Neural cell (in vitro differentiated cells): Measurements from ENCODE around the gene PLXDC1. TPM values are rescaled to one million over a fixed set of nuclear protein-coding genes. Genes with fewer than 3 reads are reported as not detected.
"Not testable (repeated sequence)": the region's sequence is repeated elsewhere in the genome, so short reads cannot be mapped to it uniquely, and the experiment has no call there.

ENCODE experiments used
- H2AFZ ChIP-seq: fragments of 200-600, 300-800 bp; sonication (generic), shearing (Covaris generic); 2 replicates; pipeline ENCODE4 v1.6.0; 2014; ENCODE audit warnings: low read depth, mild to moderate bottlenecking, antibody characterized with exemption, low read length, moderate library complexity
- H3F3A ChIP-seq: fragments of 200-600 bp; shearing (Covaris generic); 2 replicates; pipeline ENCODE4 v1.6.1; 2016; ENCODE audit warnings: mild to moderate bottlenecking, moderate library complexity, mixed read lengths, antibody characterized with exemption, low read length; ENCODE audit not compliant: insufficient read depth, poor library complexity, severe bottlenecking
- H3K27ac ChIP-seq: fragments of 200-600, 300-800 bp; sonication (generic), shearing (Covaris generic); 2 replicates; pipeline ENCODE4 v1.5.1; 2014; ENCODE audit warnings: mild to moderate bottlenecking, low read length, moderate library complexity
- H3K27me3 ChIP-seq: fragments of 300-800, 200-600 bp; sonication (generic), shearing (Covaris generic); 2 replicates; pipeline ENCODE4 v1.6.0; 2014; ENCODE audit warnings: mild to moderate bottlenecking, low read depth, low read length, moderate library complexity; ENCODE audit not compliant: insufficient read depth
- H3K36me3 ChIP-seq: fragments of 300-800, 200-600 bp; sonication (generic), shearing (Covaris generic); 2 replicates; pipeline ENCODE4 v1.5.1; 2014; ENCODE audit warnings: mild to moderate bottlenecking, antibody characterized with exemption, low read length, moderate library complexity; ENCODE audit not compliant: insufficient read depth
- H3K4me2 ChIP-seq: fragments of 300-800, 200-600 bp; sonication (generic), shearing (Covaris generic); 2 replicates; pipeline ENCODE4 v1.6.0; 2014; ENCODE audit warnings: mild to moderate bottlenecking, low read length
- H3K4me3 ChIP-seq: fragments of 300-800, 200-600 bp; sonication (generic), shearing (Covaris generic); 2 replicates; pipeline ENCODE4 v1.5.1; 2014; ENCODE audit warnings: mild to moderate bottlenecking, low read length, moderate library complexity
- H3K79me2 ChIP-seq: fragments of 200-600 bp; shearing (Covaris generic); replicated peaks from 2 replicates; pipeline ENCODE4 v1.6.0; 2014; ENCODE audit warnings: mild to moderate bottlenecking, low read length, moderate library complexity; ENCODE audit not compliant: insufficient read depth
- H3K9ac ChIP-seq: fragments of 300-800, 200-600 bp; sonication (generic), shearing (Covaris generic); 2 replicates; pipeline ENCODE4 v1.6.1; 2016; ENCODE audit warnings: mild to moderate bottlenecking, low read length, mixed read lengths
- H3K9me2 ChIP-seq: fragments of 200-600 bp; shearing (Covaris generic); 2 replicates; pipeline ENCODE4 v1.6.1; 2016; ENCODE audit warnings: mild to moderate bottlenecking, low read length, mixed read lengths; ENCODE audit not compliant: insufficient read depth
- H3K9me3 ChIP-seq: fragments of 200-600, 300-800 bp; sonication (generic), shearing (Covaris generic); 2 replicates; pipeline ENCODE4 v1.6.1; 2016; ENCODE audit warnings: mild to moderate bottlenecking, mixed run types, low read length, moderate library complexity, mixed read lengths
- H4K20me1 ChIP-seq: fragments of 200-600 bp; shearing (Covaris generic); 2 replicates; pipeline ENCODE4 v1.6.1; 2016; ENCODE audit warnings: mild to moderate bottlenecking, mixed run types; ENCODE audit not compliant: insufficient read depth
- EP300 ChIP-seq: fragments of 450-650 bp; conservative IDR thresholded peaks from 2 replicates; pipeline ENCODE4 v1.6.1; 2014; ENCODE audit warnings: antibody characterized with exemption, mild to moderate bottlenecking, moderate library complexity; ENCODE audit not compliant: poor library complexity, severe bottlenecking
- EZH2 ChIP-seq: fragments of 200-600, 300-800 bp; shearing (Covaris generic), sonication (generic); IDR thresholded peaks from 2 replicates; pipeline ENCODE4 v1.6.1; 2014; ENCODE audit warnings: antibody characterized with exemption, low read length, borderline replicate concordance, mild to moderate bottlenecking; ENCODE audit not compliant: insufficient read depth, poor library complexity, severe bottlenecking
- MXI1 ChIP-seq: fragments of 450-650 bp; conservative IDR thresholded peaks from 2 replicates; pipeline ENCODE4 v1.6.1; 2014; ENCODE audit warnings: antibody characterized with exemption, mild to moderate bottlenecking; ENCODE audit not compliant: poor library complexity, severe bottlenecking
- POLR2AphosphoS5 ChIP-seq: IDR thresholded peaks from 2 replicates; pipeline ENCODE4 v1.6.1; 2012
- RAD21 ChIP-seq: fragments of 450-650 bp; conservative IDR thresholded peaks from 2 replicates; pipeline ENCODE4 v1.6.1; 2014; ENCODE audit warnings: antibody characterized with exemption, mild to moderate bottlenecking, moderate library complexity
- SMC3 ChIP-seq: fragments of 450-650 bp; conservative IDR thresholded peaks from 2 replicates; pipeline ENCODE4 v1.6.1; 2014; ENCODE audit warnings: antibody characterized with exemption, mild to moderate bottlenecking, moderate library complexity; ENCODE audit not compliant: poor library complexity
- TAF1 ChIP-seq: IDR thresholded peaks from 2 replicates; pipeline ENCODE4 v1.6.1; 2012; ENCODE audit warnings: low read depth
- polyA plus RNA-seq: library from polyadenylated mRNA; depleted of rRNA; stranded (reverse); fragments of >200 nt; gene quantifications from 2 replicates; pipeline ENCODE4 v1.2.3, GENCODE V29; 2014
- TF ChIP-seq, protein P1 (sequence below): IDR thresholded peaks from 2 replicates; pipeline ENCODE4 v1.6.1; 2012; ENCODE audit warnings: borderline replicate concordance
- TF ChIP-seq, protein P2 (sequence below): fragments of 450-650 bp; IDR thresholded peaks from 2 replicates; pipeline ENCODE4 v1.5.1; 2014; ENCODE audit warnings: antibody characterized with exemption, mild to moderate bottlenecking, moderate library complexity; ENCODE audit not compliant: poor library complexity, severe bottlenecking

The PLXDC1 gene
- polyA plus RNA-seq, 1 donor from 2014 or later: 10.0 TPM

DNA sequence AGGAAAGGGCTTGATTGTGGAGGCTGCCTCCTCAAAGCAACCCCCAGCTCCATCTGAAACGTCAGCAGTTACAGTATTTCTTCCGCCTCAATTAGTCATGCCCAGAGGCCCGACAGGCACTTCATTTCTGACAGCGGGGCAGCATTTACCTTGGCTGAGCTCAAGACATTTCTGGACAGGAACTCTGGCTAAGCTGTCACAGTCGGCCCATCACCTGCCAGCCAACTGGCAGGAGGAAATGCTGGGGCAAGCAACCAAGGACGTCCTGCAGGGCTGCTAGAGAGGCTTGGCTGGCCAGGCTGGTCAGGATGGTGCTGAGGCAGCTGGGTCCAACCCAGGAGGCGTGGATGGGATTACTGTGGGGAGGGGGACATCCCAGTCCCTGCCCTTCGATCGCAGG is 27.8 kb downstream of the PLXDC1 start:
- Histone ChIP-seq H3K4me3 (no peak overlapping the region), H3K4me2 (no peak overlapping the region), H3K36me3 (no peaks in the 10 kb centered on the region), H3F3A (no peaks in the 10 kb centered on the region), H3K79me2 (no peaks in the 10 kb centered on the region), H3K9me2 (no peaks in the 10 kb centered on the region), H3K9me3 (no peaks in the 10 kb centered on the region), H2AFZ (no peak overlapping the region), H4K20me1 (no peaks in the 10 kb centered on the region), H3K27me3 (no peaks in the 10 kb centered on the region), H3K27ac (no peak overlapping the region), H3K9ac (no peak overlapping the region)
- no peak for TF ChIP-seq EP300
- TF ChIP-seq EZH2: no peak
- no peak for TF ChIP-seq RAD21

DNA sequence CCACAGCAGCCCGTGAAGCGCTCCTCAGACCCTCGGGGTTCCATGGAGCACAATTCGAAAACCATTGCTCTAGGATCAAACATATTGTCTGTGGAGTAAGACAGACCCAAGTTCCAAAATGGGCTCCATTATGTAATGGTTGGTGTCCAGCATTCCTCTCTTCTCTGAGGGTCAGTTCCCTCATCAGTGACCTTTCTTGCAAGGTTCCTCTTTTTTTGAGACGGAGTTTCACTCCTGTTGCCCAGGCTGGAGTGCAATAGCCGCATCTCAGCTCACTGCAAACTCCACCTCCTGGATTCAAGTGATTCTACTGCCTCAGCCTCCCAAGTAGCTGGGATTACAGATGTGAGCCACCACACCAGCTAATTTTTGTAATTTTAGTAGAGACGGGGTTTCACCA is 28.4 kb downstream of the PLXDC1 start:
- no peak overlapping the region for H3K27ac ChIP-seq
- H3K36me3 ChIP-seq: no peaks in the 10 kb centered on the region
- TF ChIP-seq RAD21 (no peak), POLR2AphosphoS5 (no peak), EP300 (no peak), EZH2 (no peak), SMC3 (no peak), TAF1 (no peak), MXI1 (no peak)
- TF ChIP-seq, protein P1, sequence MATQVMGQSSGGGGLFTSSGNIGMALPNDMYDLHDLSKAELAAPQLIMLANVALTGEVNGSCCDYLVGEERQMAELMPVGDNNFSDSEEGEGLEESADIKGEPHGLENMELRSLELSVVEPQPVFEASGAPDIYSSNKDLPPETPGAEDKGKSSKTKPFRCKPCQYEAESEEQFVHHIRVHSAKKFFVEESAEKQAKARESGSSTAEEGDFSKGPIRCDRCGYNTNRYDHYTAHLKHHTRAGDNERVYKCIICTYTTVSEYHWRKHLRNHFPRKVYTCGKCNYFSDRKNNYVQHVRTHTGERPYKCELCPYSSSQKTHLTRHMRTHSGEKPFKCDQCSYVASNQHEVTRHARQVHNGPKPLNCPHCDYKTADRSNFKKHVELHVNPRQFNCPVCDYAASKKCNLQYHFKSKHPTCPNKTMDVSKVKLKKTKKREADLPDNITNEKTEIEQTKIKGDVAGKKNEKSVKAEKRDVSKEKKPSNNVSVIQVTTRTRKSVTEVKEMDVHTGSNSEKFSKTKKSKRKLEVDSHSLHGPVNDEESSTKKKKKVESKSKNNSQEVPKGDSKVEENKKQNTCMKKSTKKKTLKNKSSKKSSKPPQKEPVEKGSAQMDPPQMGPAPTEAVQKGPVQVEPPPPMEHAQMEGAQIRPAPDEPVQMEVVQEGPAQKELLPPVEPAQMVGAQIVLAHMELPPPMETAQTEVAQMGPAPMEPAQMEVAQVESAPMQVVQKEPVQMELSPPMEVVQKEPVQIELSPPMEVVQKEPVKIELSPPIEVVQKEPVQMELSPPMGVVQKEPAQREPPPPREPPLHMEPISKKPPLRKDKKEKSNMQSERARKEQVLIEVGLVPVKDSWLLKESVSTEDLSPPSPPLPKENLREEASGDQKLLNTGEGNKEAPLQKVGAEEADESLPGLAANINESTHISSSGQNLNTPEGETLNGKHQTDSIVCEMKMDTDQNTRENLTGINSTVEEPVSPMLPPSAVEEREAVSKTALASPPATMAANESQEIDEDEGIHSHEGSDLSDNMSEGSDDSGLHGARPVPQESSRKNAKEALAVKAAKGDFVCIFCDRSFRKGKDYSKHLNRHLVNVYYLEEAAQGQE: no peak
- TF ChIP-seq, protein P2, sequence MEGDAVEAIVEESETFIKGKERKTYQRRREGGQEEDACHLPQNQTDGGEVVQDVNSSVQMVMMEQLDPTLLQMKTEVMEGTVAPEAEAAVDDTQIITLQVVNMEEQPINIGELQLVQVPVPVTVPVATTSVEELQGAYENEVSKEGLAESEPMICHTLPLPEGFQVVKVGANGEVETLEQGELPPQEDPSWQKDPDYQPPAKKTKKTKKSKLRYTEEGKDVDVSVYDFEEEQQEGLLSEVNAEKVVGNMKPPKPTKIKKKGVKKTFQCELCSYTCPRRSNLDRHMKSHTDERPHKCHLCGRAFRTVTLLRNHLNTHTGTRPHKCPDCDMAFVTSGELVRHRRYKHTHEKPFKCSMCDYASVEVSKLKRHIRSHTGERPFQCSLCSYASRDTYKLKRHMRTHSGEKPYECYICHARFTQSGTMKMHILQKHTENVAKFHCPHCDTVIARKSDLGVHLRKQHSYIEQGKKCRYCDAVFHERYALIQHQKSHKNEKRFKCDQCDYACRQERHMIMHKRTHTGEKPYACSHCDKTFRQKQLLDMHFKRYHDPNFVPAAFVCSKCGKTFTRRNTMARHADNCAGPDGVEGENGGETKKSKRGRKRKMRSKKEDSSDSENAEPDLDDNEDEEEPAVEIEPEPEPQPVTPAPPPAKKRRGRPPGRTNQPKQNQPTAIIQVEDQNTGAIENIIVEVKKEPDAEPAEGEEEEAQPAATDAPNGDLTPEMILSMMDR: no peak
- no peak overlapping the region for H2AFZ ChIP-seq
- H3K4me2 ChIP-seq: no peak overlapping the region
- H3K9me2 ChIP-seq: no peaks in the 10 kb centered on the region
- no peak overlapping the region for H3K9ac ChIP-seq
- H4K20me1 ChIP-seq: no peaks in the 10 kb centered on the region
- H3K27me3 ChIP-seq: no peaks in the 10 kb centered on the region
- H3K79me2 ChIP-seq: no peaks in the 10 kb centered on the region
- no peaks in the 10 kb centered on the region for H3K9me3 ChIP-seq
- H3K4me3 ChIP-seq: no peak overlapping the region
- no peaks in the 10 kb centered on the region for H3F3A ChIP-seq

DNA sequence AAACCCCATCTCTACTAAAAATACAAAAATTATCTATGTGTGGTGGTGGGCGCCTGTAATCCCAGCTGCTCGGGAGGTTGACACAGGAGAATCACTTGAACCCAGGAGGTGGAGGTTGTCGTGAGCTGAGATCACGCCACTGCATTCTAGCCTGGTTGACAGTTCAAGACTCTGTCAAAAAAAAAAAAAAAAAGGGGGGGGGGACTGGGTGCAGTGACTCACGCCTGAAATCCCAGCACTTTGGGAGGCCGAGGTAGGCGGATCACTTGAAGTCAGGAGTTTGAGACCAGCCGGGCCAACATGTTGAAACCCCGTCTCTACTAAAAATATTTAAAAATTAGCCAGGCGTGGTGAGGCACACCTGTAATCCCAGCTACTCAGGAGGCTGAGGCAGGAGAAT is 29.5 kb downstream of the PLXDC1 start:
- H3K27ac ChIP-seq, H3K4me3 ChIP-seq, H3K79me2 ChIP-seq, H3K36me3 ChIP-seq, H3K9me2 ChIP-seq, H3K9ac ChIP-seq, H3F3A ChIP-seq, H4K20me1 ChIP-seq, H3K4me2 ChIP-seq, H3K9me3 ChIP-seq, H3K27me3 ChIP-seq, H2AFZ ChIP-seq: not testable (repeated sequence)
